ENCODE results near the gene ASPHD2.

ASPHD2 gene

DNA sequence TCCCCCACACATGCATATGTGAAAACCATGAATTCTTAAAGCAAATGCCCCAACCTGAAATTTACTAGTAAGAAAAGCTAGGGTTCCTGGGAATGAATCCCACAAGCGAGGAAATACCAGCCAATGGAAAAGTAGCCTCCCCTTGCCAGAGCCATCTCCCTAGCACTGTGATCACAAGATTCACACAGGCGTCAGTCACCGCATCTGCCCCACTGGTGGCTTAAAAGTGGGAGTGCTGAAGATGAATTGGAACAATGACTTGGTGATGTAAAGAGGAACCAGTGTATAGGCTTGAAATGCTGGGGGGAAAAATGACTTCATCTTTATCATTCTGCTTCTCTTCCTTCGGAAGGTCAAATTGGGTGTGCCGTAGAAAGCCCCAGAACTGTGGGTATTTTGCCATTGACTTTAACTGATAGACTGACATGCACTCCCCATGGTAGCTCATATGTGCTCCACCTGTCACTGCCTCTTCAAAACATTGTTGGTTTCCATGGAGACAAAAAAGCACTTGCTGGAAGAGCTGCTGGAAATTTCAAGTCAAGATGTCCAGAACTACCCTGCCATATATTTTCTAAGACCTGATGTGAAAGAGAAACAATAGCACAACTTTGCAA lies 19.2 kb upstream of the ASPHD2 start:
- Mint-ChIP-seq H3K9me3 (no peaks in the 10 kb centered on the region), H3K27me3 (ENCODE audit: low read depth, poor library complexity) (peaks cover 30% of the 10 kb centered on the region), H3K36me3 (ENCODE audit: low read depth) (no peaks in the 10 kb centered on the region), H3K4me3 (no peak overlapping the region), H3K4me1 (peaks cover 1% of the 10 kb centered on the region), H3K27ac (no peak overlapping the region)
- DNase-seq = no peak
- TF ChIP-seq, protein P1, sequence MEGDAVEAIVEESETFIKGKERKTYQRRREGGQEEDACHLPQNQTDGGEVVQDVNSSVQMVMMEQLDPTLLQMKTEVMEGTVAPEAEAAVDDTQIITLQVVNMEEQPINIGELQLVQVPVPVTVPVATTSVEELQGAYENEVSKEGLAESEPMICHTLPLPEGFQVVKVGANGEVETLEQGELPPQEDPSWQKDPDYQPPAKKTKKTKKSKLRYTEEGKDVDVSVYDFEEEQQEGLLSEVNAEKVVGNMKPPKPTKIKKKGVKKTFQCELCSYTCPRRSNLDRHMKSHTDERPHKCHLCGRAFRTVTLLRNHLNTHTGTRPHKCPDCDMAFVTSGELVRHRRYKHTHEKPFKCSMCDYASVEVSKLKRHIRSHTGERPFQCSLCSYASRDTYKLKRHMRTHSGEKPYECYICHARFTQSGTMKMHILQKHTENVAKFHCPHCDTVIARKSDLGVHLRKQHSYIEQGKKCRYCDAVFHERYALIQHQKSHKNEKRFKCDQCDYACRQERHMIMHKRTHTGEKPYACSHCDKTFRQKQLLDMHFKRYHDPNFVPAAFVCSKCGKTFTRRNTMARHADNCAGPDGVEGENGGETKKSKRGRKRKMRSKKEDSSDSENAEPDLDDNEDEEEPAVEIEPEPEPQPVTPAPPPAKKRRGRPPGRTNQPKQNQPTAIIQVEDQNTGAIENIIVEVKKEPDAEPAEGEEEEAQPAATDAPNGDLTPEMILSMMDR (IDR thresholded peaks at IDR 0.05) = no peak

DNA sequence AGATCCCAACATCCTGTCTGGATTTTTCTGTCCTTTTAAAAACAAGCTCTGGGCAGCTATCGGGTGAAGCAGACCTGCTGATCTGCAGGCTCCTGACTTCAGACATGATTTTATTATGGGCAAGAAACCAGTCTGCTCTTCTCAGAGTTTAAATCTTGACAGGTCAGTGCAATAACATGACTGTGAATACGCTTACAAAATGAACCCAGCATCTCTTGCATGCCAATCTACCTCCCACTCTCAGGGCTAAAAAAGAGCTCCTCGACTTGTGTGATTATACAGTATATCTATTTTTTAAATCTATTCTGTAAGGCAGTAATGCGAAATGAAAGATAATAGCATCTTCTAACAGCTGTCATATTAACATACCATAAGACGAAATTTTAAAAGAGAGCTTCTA lies 18.7 kb upstream of the ASPHD2 start:
- Mint-ChIP-seq H3K36me3 (ENCODE audit: low read depth) (no peaks in the 10 kb centered on the region), H3K27ac (no peak overlapping the region), H3K9me3 (no peaks in the 10 kb centered on the region), H3K27me3 (ENCODE audit: low read depth, poor library complexity) (peaks cover 32% of the 10 kb centered on the region), H3K4me1 (no peaks in the 10 kb centered on the region), H3K4me3 (no peak overlapping the region)
- TF ChIP-seq, protein P1 (IDR thresholded peaks at IDR 0.05) = no peak
- DNase-seq = no peak

DNA sequence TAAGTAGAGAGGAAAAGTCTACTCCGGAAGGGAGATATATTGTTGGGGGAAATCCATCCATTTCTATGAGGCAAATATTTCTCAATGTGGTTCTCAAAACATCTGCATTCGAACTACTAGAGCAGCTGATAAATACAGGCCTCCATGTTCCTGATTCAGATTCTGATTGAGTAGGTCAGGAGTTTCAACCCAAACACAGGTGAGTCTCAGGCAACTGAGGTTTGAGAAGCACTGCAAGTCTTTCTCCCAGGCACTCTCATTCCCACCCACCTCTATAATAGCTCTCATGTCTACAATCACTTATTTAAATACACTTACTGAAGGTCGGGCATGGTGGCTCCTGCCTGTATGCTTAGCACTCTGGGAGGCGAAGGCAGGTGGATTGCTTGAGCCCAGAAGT lies 14.7 kb upstream of the ASPHD2 start:
- no peaks in the 10 kb centered on the region for H3K36me3 Mint-ChIP-seq (ENCODE audit: low read depth)
- DNase-seq = no peak
- H3K4me3 Mint-ChIP-seq = no peak overlapping the region
- H3K9me3 Mint-ChIP-seq = no peaks in the 10 kb centered on the region
- TF ChIP-seq, protein P1 (IDR thresholded peaks at IDR 0.05) = no peak
- peaks cover 31% of the 10 kb centered on the region for H3K27me3 Mint-ChIP-seq (ENCODE audit: low read depth, poor library complexity)
- no peak overlapping the region for H3K27ac Mint-ChIP-seq
- no peaks in the 10 kb centered on the region for H3K4me1 Mint-ChIP-seq

DNA sequence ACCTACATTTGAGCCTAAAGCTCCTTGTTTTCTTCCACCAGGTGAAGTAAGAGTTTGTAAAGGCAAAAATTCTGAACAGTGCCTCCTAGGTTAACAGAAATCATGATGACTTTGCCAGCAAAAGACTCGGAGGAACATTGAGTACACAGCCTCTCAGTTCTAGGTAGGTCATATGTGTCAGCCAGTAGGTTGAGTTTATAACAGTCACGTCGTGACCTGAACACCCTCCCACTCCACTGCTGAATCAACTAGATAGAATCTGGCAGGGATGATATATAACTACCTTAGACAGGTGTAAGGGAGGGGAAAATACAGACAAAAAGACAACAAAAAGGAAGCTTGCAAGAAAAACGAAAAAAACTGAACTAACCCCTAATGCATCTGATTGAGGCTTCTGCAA lies 12.8 kb upstream of the ASPHD2 start:
- H3K4me3 Mint-ChIP-seq = no peak overlapping the region

DNA sequence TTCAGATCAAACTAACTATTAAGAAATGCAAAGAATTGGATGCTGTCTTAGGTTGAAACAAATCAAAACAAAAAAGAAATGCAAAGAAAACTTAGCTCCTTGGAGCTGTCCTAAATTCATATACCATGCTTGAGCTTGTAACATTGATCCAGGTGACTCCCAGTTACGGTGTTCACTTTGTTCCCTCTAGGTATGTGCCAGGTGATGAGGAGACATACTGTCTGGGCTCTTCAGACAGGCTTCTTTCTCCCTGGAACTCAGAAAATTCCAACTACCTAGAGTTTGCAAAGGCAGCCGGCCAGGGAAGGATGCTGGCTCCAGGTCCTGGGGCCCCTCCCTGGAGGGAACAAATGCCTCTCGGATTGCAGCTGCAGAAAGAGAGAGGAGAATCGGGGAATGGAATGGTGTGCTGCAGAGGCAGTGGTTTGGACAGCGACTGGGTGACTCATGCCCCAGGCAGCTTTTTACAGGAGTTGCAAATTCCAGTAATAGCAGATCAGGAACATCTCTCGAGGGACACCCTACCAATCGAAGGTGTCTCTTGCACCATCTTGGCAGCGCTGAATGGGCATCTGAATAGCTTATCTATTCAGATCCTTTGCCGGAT lies 12.3 kb upstream of the ASPHD2 start:
- Mint-ChIP-seq H3K36me3 (ENCODE audit: low read depth) (no peaks in the 10 kb centered on the region), H3K4me1 (no peaks in the 10 kb centered on the region), H3K27me3 (ENCODE audit: low read depth, poor library complexity) (peaks cover 35% of the 10 kb centered on the region), H3K27ac (no peak overlapping the region), H3K9me3 (no peaks in the 10 kb centered on the region), H3K4me3 (no peak overlapping the region)
- DNase-seq = no peak
- TF ChIP-seq, protein P1 (IDR thresholded peaks at IDR 0.05) = no peak

More for the DNA sequence above, 12.8 kb upstream of the ASPHD2 start:
- Mint-ChIP-seq H3K4me1 (no peaks in the 10 kb centered on the region), H3K27me3 (ENCODE audit: low read depth, poor library complexity) (peaks cover 33% of the 10 kb centered on the region), H3K9me3 (no peaks in the 10 kb centered on the region), H3K36me3 (ENCODE audit: low read depth) (no peaks in the 10 kb centered on the region), H3K27ac (no peak overlapping the region)
- DNase-seq = no peak
- TF ChIP-seq, protein P1 (IDR thresholded peaks at IDR 0.05) = no peak

DNA sequence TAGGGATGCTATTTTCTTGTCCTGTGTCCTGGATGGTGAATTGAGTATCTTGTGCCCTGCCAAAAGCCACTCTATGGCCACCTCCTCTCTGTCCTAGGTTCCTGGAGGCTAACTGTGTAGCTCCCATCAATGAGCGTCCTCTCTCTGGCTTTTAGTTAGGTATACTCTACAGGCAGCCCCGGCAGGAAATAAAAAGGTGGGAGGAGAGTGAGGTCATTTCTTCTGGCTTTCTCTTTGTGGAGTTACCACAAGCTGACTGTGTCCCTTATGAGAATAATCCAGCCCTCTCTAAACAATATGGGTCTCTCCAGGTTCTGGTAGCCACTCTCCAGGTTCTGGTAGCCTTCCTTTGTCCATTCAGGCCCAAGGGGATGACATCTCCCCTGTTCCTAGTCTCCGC lies 11.7 kb upstream of the ASPHD2 start:
- H3K27me3 Mint-ChIP-seq (ENCODE audit: low read depth, poor library complexity) = peaks cover 39% of the 10 kb centered on the region
- TF ChIP-seq, protein P1 (IDR thresholded peaks at IDR 0.05) = no peak
- H3K9me3 Mint-ChIP-seq = peaks cover 1% of the 10 kb centered on the region
- H3K36me3 Mint-ChIP-seq (ENCODE audit: low read depth) = no peaks in the 10 kb centered on the region
- H3K27ac Mint-ChIP-seq = no peak overlapping the region
- H3K4me3 Mint-ChIP-seq = no peak overlapping the region
- no peak for DNase-seq
- no peaks in the 10 kb centered on the region for H3K4me1 Mint-ChIP-seq
